Lung microvascular endothelial cell (primary cell): ENCODE data around the gene C19orf38. TPM values are rescaled to one million over a fixed set of nuclear protein-coding genes. Genes with fewer than 3 reads are reported as not detected.

ENCODE experiments used
- DNase-seq, 2 donors: peaks; one replicate each; pipeline versions ENCODE4 v3.0.0 to v3.0.0-alpha.2; 2010; ENCODE audit warnings: low read depth in 2 of 2
- total RNA-seq: library from RNA; depleted of rRNA; stranded (reverse); fragments of >200 nt; gene quantifications from 2 replicates; pipeline ENCODE4 v1.2.1, GENCODE V29; 2014

C19orf38 gene, protein sequence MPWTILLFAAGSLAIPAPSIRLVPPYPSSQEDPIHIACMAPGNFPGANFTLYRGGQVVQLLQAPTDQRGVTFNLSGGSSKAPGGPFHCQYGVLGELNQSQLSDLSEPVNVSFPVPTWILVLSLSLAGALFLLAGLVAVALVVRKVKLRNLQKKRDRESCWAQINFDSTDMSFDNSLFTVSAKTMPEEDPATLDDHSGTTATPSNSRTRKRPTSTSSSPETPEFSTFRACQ
- total RNA-seq = 0.20 TPM in 1 of 2 replicates, not detected in the other

DNA sequence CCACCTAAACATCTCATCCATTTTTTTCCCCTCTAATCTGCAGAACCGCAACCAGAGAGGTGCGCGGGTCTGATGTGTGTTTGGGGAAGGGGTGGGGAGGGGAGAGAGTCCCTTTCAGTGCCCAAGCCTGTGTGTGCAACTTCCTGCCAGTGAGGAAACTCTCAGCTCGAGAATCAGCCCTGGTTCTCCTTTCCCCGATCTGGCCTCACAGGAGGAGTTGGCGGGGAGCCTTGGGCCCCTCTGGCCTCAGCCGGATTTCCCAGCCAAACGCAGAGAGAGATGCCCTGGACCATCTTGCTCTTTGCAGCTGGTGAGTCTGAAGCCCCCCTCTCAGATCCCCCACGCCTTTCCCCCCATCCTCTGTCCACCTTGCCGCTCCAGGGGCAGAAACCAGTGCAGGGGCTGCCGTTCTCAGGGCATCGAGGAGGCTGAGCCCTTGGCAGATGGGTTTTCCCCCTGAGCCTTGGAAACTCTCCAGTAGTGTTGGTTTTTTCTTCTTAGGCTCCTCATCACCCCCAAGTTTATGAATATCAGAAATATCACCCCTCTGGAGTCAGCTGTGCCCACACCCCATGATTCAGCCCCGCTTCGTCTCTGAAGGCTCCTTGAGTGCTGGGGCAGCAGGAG is at the start of gene C19orf38:
Gene C19orf38, plus strand, starts transcription at position 186 of the 627 bp plus-strand sequence. Its CDS starts 94 bp downstream, at position 280.
- DNase-seq = no peak

DNA sequence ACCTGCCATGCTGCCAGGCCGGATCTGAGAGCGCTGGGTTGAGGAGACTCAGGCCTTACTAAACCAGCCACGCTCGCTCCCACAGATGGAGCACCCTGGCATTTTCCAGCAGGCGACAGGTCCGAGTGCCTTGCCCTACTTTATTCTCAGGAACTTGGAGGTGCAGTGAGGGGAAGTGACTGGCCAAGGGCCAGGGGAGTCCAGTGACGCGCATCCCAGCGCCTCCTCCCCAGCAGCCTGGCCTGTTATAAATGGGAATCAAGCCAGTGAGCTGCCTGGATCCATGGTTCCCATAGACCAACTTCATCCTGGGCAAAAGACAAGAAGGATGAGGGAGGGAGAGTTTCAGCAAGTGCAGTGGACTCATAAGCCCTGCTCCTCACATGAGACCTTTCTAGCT is 47.7 kb upstream of the C19orf38 start:
- DNase-seq = peak; percentile 41 to 72

DNA sequence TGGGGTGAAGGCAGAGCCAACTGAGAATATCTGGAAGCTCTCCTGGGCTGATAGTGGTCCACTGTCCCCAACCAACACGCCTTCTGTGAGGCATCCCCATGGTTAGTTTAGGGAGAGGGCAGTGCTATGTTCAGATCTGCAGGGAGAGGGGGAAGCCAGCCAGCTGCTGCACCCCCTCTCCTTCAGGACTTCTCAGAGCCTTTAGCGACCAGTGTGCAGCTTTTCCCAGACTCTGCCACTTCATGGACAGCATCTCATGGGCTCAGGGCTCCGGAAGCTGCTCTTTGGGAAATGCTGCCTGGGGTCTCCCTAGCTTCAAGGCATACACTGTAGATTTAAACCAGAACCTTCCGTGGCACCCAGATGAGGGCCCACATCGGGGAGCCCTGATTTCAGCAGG is 45.7 kb upstream of the C19orf38 start:
- DNase-seq = no peak

DNA sequence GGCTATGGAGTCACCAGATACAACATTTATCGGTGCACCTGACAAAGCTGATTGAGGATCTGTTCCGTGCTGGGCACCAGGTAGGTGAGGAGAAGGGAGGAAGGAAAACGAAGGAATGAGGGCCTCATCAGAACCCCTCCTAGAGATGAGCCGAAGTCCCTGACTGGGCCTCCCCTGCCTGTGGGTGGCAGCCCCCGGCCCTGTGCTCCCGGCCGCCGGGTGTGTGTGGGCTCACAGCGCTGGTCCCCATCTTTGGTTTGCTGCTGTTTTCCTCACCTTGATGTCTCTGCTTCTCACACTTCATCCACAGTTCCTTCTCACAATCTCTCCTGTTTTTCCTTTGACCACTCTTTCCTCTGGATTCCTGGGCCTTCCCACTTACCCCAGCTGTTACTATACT is 45.0 kb upstream of the C19orf38 start:
- DNase-seq = no peak

DNA sequence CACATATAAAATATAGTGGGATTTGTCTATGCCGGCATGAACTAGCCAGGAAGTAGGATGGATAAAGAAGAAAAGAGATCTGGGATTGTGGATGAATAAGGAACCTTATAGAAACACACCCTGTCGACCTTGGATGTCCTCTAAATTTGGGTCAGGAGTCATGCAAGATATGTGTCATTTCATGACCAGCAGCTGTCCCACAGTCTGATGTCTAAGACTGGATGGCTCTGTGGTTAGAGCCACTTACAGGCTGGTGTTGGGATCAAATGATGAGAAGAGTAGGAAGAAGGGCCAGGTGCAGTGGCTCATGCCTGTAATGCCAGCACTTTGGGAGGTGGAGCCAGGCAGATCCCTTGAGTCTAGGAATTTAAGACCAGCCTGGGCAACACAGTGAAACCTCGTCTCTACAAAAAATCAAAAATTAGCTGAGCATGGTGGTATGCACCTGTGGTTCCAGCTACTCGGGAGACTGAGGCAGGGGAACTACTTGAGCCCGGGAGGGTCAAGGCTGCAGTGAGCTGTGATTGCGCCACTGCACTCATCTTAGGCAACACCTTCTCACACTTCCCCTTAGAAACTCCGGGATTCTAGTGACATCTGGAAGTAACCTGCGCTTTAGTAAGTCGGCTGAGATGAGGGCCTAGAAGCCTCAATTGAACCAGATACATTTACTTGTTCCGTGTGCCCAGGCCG is 43.0 kb upstream of the C19orf38 start:
- DNase-seq = no peak

DNA sequence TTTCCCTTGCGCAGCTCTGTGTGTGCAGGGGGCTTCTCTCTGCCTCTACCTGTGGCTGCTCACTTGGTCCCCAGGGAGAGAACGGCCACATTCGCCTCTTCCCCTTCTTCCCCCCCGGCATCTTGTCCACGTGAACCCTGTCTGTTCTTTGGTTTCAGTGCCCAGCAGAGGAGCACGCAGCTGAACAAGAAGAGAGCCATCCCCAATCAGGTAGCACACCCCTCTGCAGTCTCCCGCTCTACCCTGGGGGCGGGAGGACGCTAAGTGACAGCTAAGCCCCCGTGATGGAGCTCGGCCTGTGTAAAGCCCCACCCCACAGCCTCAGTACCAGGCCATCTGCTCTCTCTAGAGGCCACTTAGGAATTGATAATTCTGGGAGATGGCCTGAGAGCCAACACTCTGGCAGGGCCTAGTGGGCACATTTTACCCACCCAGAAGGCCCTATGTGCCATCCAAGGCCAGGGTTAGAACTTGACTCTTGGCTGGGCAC is 42.4 kb upstream of the C19orf38 start:
- no peak for DNase-seq

DNA sequence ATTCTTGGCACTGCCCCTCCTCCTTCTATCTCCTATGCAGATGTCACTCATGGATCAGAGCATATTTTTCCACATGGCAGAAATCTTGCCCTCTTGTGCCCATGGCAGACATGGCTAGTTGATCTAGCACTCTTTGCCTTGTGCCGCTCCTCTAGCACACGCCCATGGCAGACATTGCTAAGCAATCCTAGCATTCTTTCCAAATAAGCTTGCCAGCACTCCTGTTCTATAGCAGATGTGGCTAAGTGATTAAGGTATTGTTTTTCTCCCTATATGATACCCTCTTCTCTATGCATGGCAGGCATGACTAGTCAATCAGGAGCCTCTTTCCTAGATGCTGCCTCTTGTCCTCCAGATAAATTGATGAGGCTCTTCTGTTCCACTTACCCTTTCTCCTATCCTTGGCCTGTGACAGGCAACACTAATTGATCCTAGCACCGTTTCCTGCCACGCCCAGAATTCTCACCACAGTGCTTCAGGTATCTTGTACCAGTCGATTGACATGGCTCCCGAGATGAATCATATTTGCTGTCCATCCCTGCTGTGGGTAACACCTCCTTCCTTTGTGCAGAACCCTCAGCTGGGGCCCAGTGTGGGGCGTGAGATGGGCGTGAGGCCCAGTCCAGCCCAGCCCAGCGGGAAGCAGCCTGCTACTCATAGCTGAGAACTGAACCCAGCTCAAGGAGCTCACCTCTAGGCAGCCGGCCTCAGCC is 39.1 kb upstream of the C19orf38 start:
- peak in 1 of 2 donors; percentile 43 for DNase-seq

DNA sequence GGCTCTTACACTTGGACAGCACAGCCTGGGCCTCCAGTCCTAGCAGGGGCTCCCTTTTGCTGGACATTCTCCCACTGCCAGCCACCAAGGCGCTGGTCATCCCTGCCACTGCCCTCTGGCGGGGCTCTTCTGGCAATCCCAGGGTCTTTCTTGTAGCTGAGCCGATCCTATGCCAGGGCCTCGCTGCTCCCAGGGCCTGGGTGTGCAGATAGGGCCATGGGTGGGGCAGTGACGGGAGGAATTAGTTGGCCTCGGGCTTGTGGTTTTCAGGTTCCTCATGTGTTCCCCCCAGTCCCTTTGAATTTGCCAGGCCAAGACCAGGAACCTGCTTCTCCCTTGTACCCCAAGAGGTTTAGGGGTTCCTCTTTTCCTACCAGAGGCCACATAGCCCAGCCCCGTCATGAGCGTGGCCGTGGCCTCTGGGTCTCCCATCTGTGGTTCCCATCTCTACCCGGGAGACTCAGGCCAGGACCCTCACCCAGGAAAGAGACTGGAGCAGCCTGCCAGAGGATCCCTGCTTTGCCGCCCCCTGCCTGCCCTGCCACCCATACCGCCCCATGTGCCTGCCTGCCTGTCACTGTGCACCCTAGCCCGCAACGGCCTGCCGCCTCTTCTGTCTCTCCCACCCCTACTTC is 38.4 kb upstream of the C19orf38 start:
- no peak for DNase-seq

DNA sequence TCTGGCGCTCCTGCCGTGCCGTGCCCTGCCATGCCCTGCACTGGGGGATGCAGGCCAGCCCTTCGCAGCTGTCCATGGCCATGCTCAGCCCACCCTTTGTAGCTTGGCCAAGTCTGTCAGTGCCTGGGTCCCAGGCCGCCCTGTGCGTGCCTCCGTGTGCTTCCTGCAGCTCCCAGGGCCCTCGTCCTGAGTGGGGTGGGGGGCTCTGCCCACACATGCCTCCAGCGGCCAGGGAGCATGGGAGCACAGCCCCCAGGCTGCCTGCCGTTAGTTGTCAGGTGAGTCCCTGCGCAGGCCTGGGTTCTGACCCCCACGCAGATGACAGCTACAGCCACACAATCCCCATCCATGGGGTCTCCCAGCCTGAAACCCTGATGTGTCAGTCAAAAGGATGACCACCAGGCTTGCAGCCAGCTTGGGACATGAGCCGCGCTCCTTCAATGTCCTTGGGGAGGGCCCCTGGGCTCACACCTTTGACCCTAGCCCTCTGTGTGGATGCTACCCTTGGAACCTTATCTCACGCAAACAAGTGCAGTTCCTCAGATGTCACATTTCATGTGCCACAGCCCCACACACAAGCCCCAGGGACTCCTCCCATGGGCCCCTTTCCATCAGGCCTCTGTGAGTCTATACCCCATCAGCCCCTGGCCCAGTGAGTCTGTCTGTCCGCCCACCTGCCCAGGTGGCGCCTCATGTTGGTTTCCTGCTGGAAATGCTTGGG is 36.7 kb upstream of the C19orf38 start:
- no peak for DNase-seq

DNA sequence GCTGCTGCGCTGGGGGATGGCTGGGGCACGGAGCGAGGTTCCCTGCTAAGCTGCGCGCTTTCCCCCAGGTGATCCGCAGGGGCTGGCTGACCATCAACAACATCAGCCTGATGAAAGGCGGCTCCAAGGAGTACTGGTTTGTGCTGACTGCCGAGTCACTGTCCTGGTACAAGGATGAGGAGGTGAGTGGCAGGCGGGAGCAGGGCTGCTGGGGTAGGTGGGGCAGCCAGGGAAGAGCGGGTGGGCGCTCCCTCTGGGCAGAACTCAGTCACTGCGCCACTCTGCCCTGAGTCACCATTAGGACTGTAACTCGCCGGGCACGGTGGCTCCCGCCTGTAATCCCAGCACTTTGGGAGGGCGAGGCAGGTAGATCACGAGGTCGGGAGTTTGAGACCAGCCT is 36.0 kb upstream of the C19orf38 start:
- DNase-seq = no peak

DNA sequence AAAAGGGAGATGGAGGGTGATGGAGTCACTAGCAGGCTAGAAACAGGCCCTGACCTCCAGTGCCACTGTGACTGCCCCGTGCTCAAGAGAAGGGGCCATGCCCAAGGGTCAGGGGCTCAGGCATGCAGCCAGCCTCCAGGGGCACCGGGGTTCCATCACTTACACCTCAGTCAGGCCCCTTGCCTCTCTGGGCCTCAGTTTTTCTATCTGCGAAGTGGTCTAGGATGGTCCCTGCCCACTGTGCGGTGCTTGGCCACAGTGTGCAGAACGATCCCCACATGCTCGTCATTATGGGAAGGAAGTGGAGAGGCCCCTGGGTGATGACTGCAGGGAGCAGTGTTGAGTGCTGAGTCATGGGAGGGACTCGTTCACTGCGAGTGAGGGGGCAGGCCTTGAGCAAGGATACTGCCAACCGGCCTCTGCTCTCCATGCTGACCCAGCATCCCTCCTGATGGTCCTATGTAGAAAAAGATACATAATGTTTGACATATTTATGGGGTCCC is 35.3 kb upstream of the C19orf38 start:
- DNase-seq = peak; percentile 84 to 93

DNA sequence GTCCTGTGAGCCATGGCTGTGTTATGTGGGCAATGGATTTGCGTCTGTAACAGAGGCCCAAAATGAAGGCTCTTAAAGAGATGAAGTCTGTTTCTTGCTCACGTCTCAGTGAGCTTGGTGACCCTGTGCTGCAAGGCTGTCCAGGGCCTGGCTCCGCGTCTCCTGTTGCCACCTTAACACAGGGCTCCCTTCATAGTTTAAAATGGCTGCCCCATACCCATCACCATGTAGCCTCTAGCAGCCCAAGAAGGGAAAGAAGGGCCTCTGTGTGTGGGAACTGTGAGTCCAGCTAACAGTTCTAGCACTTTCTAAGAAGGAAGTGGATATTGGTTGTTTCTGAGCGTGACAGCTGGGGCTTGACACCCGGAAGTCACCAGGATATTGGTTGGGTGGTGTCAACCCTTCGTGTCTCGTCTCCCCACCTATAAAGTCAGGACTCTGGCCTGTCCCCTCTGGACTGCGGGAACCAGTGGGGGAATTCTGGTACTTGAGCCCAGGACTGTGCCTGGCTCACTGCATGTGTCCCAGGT is 33.1 kb upstream of the C19orf38 start:
- no peak for DNase-seq

DNA sequence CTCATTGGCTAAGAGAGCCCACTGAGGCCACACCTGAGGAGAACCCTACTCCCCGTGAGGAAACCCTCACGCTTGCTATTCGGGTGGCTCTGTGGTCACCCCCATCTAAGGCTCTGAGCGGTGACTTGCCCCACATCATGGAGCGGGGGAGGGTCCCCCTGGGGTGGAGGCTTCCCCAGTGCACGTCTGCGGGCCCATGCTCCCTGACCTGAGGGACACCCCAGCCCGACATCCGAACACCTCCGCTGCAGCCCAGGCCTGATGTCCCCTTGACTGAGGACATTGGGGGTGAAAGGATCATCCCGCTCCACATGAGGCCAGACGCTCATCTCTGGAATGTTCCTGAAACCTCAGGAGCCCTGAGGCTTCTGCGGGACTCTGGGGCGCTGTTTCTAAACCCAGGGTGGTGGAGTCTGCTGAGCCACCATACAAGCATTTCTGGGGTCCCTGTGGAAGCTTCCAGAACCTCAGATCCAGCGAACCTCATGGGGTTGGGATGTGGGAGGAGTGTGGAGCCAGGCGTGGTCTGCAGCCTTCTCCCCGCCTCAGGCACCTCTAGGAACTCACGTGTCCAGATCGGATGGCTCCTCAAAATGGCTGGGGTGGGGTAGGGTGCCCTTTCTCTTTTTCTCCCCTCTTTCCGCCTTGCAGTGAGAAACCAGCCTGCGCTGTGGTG is 32.1 kb upstream of the C19orf38 start:
- no peak for DNase-seq

DNA sequence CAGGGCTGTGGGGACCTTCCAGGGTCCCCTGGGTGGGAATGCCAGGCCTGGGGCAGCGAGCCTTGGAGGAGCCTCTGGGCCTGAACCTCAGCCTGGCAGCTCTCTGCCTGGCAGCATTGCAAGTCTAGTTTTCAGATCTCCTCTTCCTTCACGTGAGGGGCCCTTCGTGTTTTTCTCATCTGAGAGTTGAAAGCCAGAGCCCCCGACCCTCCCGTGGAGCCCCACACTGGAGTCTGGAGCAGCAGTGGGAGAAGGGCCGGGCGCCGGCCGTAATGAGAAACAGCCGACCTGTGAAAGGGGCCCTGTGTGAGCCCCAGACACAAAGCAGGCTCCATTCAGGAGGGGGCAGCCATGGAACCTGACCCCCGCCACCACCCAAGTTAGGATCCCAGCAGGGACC is 31.5 kb upstream of the C19orf38 start:
- no peak for DNase-seq

DNA sequence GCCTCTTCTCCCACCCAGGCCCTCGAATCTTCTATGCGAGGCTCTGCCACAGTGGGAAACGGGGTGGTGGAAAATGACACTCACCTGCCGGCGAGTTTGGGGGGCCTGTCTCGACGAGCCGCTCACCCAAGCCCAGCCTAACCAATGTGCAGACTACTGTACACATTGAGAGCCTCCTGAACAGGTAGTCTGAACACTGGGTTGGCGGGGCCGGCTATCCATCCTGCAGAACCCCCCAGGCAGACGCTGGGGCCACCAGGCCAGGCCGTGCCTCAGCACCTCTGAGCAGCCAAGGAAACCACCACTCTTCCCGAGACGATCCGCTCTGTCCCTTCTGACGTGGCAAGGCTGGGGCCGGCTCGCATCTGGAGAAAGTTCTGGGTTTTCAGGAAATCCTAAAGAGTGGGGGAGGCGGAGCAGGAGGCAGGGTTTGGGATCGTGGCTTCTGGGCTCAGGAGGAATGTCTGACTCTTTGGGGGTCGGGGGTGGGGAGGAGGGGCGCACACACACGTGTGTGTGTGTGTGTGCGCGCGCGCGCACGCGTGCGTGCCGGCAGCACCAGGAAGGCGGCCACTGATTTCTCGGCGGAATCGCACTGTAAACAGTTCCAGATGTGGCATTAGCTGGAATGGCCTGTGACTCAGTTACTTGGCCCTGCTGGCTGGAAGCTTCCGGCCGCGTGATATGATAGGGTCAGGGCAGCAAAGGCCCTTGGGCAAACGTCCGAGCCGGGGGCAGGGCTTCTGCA is 30.8 kb upstream of the C19orf38 start:
- DNase-seq = peak in 1 of 2 donors; percentile 85

DNA sequence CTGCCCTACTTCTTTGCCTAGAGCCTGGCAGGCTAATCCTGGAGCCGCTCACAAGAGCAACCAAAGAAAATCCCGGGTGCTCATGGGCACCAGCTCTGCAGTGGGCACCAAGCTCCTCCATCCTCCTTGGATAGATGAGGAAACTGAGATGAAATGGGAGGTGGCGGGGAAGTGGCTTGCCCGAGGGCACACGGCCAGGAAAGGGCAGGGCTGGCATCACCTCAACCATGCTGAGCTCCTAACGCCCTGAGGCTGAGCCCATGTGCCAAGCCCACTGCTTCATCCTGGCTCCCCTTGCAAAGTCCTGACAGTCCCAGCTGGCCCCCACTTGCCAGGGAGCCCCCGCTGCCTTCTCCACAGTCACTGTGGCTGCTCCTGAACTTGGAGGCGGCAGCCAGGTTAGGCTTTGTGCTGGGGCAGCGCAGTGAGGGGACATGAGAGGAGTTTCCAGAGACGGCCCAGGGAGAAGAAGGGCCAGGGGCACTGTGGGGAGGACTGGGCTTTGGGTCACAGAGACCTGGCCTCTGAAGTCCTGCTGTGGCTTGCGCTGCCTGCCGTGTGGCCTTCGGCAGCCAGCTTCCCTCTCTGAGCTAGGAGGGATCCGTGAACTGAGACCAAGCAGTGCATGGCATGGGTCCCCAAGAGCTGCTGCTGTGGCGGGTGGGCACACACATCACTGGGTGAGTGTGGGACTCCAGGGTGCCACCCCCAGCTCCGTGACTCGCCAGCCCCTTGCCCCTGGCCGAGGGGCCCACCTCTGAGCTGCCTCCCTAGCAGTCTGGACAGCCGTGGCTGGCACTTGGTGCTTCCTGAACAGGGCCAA is 29.7 kb upstream of the C19orf38 start:
- DNase-seq = no peak

DNA sequence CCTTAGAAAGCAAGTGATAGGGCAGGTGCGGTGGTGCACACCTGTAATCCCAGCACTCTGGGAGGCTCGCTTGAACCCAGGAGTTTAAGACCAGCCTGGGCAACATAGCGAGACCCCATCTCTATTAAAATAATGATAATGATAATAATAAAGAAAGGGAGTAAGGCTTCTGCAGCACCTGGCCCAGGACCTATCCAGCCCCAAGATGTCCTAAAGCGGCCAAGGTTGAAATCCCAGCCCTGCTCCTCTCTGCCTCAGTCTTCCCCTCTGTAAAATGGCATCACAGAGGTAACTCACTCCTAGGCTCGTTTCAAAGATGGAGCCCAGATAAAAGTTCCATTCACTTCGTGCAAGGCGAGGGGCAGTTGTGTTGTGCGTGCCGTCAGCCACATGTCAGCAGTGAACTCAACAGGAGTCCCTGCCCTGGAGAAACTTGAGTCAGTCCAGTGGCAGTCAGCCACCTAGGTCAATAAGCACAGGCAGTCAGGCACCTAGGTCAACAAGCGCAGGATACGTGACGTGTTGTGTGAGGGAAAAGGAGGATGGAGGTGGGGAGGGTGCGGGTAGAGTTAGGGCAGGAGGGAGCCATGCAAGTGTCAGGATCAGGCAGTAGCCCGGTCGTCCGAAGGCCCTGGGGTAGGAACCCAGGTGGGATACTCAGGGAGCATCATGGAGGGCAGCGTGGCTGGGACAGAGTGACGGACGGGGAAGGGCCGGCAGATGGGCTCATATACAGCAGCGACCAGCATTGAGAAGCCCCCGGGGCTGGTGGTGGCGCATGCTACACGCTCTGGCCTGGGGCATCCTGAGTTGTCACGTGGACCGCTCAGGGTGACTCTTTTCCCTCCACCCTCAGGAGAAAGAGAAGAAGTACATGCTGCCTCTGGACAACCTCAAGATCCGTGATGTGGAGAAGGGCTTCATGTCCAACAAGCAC is 28.8 kb upstream of the C19orf38 start:
- DNase-seq = no peak
